Posterior vena cava (tissue), 2 donors: ENCODE measurements around the gene MAPK12. TPM values are rescaled to one million over a fixed set of nuclear protein-coding genes. Genes with fewer than 3 reads are reported as not detected.

Experiments used
- DNase-seq: peaks from one replicate; pipeline ENCODE4 v3.0.0-alpha.2; 2020; ENCODE audit warnings: low spot score
- intact Hi-C, 2 donors: fragments of 100-400 bp; cut with DNase I; formaldehyde crosslinking; loops; one replicate each; pipeline versions ENCODE4 v1.14.1 to v1.14.2; 2022 to 2023
- total RNA-seq, 2 donors: library from RNA; stranded (reverse); fragmentation: NEBNext Ultra II Directional; extraction: Animal tissue kit (Norgen Biotek cat#: 25700); gene quantifications; one replicate each; pipeline ENCODE4 v1.2.1, GENCODE V29; 2021
- donor health status: DM: yes; HTN: yes; CAD: no.
- donor health status: DM: yes; HTN: yes; CAD: no.

The MAPK12 gene
- total RNA-seq, 2 donors from 2014 or later = 10.4 to 13.2 TPM

DNA sequence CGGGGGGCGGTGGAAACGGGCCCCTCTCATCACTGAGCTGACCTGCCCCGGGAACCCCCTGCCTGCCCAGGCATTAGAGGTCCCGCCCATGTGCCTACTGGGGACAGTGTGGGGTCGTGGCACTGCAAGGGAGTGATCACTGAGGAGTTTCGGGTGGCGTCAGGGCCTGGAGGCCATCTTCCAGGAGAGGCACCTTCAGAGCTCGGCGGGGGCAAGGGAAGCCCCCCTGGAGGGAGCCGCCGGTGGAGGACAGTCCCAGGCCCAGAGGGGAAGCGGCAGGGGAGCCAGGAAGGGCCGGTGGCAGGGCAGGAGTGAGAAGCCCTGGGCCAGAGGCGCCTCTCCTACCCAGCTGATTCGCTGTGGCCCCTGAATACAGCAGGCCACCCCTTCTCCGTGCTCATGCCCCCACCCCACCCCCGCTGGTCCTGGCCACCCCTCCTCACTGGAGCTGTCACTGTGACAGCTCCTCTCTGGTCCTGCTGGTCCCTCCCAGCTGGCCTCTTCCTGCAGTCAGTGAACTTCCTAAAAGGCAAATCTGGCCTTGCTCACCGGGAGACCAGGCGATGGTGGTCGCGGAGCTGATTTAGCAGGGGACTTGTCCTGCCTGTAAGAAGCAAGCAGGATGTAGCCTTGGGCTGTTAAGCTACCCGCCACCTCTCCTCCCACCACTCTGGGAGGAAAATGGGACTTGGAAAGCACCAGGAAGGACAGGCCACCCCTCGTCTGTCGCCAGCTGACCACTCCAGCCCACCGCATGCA, 10.7 kb upstream of the MAPK12 start:
- no peak for DNase-seq
- intact Hi-C loops = no loop called here

DNA sequence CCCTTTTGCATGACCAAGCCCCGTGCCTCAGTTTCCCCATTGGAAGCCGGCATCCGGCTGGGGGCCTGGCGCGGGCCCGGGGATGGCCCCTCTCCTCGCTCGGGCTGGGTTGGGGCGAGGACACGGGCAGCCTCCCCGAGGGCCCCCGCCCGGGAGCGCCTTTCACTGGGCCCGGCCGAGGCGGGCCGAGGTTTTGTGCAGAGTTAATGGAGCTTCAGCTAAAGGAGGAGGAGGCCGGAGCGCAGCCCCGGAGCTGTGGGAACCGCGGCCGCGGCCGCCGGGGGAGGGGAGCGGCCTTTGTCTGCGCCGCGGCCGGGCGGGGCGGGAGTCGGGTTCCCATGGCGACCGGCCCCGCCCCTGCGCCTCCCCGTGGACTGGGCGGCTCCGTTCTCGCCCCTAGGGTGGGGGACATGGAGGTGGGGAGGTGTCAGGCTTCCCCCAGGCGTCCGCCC, 10.1 kb upstream of the MAPK12 start:
- DNase-seq = no peak
- intact Hi-C loops = no loop called here

DNA sequence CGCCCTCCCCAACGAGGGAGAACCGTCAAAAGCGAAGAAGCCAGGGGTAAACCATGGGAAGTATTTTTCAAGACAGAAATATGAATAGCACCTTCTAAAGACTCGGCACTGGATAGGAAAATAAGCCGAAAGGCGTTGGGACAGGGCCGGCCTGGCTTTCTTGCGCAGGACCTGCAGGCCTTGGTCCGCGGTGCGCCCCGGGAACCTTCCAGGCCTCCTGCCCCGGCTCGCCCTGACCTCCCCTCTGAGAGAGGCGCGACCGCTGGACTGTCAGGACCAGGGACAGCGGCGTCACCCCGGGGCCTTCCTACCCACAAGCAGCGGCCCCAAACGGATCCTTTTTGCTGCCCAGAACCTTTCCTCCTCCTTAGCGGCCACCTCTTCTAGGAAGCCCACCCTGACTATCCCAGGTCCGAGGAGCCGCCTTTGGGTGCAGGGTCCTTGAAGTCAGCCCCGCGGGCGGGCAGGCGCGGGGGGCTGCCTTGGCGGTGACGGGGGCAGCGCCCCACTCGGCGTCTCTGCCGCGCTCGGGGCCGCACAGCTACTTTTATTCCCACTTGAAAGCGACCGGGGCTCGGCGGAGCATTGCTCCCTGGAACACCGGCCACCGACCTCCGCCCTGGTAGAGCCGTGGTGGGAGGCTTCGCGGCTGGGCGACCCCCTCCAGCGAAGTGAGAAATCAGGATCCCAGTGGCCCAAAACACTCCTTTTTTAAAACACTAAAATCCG, 9.3 kb upstream of the MAPK12 start:
- peak; percentile 92 for DNase-seq

DNA sequence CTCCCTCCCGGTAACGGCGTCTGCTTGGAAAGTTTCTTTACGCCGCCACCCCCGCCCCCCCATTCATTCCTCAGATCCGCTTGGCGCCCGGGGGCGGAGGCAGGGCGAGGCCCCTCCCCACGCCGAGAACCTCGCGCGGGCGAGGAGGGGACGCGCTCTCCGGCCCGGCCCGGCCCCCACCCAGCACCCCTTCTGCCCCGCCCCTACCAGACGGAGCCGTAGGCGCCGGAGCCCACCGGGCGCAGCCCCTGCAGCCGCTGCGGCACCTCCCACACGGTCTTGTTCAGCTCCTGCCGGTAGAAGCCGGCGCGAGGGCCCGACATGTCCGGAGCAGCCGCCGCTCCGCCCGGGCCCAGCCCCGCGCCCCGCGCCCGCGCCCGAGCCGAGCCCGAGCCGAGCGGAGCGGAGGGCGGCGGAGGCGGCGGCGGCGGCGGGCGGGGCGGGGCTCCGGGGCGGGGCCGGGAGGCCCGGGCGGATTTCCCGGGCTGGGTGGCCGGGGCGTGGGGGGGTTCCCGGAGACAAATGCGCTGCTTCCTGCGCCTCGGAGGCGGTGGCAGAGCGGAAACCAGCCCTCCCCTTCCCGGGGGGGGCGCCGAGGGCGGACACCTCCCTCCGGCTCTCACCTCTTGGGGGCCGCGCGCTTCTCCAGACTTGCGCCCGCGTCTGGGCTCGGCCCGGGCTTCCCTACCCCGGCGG, 8.6 kb upstream of the MAPK12 start, which contains the start of gene MAPK11:
TSS of gene MAPK11 (minus strand) at position 411 of the 696 bp plus-strand sequence. CDS start at position 323, 88 bp downstream.
- no peak for DNase-seq

More for the DNA sequence above, 9.3 kb upstream of the MAPK12 start:
- intact Hi-C loops = no loop called here

DNA sequence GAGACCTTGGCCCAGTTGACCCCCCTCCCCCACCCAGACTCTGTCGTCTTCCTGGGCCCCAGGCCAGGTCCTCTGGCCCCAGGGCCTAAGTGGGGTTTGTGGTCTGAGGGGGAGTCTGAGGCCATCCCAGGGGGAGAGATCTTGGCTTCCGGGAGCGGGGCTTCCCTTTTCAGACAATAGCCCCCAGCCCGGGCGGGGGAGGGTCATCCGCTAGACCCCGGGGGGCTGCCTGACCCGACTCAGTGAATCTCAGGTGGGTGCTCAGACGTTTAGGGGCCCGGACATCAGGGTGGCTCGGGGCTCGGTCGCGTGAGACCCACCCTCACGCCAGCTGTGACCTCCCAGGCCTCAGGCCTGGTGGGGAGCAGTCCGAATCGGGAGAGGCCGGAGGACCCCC, 8.1 kb upstream of the MAPK12 start:
- intact Hi-C loops = loop anchor here in 1 of 2 donors (2.0 kb wide), 1 partner anchor 73 kb away; the partner anchor contains the start of gene PPP6R2
- DNase-seq = no peak

More for the DNA sequence above, 8.6 kb upstream of the MAPK12 start, which contains the start of gene MAPK11:
- intact Hi-C loops = loop anchor here in 1 of 2 donors (2.0 kb wide), 1 partner anchor 73 kb away; the partner anchor contains the start of gene PPP6R2

DNA sequence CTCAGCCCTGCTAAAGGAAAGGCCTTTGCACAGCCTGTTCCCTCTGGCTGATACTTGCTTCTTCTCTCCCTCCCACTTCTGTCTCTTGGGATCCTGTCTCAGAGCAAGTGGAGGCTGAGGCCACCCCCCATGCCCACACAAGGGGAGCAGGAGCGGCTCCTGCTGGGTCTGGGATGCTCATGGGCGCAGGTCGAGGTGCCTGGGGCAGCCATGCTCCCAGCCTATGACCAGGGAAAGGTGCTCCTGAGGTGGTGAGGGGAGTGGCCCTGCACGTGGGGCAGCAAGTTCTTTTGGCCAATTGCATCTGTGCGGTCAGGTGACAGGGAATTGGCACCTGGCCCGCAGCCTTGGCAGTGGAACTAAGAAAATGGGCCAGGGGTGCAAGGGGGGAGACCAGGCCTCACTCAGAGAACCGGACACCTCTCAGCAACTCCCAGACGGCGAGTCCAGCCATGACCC, 7.2 kb upstream of the MAPK12 start:
- intact Hi-C loops = loop anchor here in 1 of 2 donors (2.0 kb wide), 1 partner anchor 74 kb away; the partner anchor contains the start of gene PPP6R2
- DNase-seq = no peak

DNA sequence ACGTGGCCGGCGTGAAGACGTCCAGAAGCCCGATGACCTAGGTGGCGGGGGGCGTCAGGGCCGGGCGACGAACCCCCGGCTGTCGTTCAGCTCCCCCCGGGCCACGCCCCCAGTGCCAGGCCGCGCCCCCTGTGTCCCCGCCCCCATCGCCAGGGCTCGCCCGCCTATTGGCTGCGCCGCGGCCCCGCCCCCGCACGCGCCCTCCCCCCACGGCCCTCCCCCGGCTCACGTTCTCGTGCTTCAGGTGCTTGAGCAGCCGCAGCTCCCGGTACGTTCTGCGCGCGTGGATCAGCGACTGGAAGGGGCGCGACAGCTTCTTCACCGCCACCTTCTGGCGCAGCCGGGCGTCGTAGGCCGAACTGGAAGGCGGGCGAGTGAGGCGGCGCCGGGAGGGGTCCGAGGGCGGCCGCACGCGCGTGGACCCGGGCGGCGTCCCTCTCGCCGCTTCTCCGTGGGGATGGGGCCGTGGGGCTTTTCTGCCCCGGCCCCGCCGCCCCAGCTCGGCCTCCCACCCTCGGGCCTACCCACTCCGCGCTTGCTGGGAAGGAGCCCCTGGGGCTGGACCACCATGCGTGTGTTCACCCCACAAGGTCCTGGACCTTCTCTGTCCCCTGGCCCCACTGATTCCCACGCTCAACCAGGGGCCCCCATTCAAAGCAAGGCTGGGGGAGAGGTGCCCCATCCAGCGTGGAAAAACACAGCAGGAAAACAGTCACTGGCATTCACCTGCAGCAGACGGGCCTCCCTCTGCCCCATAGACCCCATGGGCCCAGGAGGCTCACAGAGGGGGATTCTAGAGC, 6.3 kb upstream of the MAPK12 start:
- intact Hi-C loops = loop anchor here in 1 of 2 donors (2.0 kb wide), 1 partner anchor 75 kb away; the partner anchor contains the start of gene PPP6R2
- no peak for DNase-seq

DNA sequence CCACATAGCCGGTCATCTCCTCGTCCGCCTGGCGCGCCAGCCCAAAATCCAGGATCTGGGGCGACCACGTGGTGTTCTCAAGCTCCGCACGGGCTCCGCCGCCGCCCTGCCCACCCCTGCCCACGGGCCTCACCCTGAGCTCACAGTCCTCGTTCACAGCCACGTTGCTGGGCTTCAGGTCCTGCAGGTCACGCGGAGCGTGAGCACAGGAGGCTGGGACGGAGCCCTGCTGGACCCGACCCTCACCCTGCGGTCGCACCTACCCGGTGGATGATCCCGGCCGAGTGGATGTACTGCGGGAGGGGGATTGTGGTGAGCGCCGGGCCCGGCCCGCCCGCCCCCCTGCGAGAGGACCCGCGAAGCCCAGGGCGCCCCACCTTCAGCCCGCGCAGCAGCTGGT, 5.5 kb upstream of the MAPK12 start:
- intact Hi-C loops = no loop called here
- DNase-seq = no peak

DNA sequence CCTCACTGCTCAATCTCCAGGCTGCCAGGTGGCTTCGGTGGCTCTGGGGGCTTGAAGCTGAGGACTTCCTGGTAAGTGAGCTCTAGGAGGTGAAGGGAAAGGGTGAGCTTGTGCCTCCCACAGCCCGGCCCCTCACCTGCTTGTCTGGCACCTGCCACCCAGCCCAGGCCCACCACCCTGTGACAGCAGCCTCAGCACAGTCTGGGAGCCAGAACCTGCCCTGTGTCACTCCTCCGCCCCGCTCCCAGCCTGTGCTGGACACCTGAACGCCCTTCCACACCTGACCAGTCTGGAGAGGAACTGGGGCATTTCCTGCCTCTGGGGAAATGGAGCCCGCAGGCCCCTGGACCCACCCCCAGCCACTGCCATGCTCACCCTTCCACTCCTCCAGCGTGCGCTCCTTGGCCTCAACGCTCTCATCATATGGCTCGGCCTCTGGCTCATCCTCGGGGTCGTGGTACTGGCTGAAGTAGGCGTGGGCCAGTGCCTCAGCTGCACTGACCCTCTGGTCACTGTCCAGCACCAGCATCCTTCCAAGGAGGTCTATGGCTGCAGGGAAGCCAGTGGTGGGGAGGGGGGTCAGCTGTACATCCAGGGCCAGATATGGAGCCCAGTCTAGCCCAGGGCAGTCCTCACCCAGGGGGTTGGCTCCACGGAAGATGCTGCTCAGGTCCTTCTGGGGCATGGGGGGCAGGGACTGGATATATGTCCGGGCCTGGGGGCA, 3.6 kb upstream of the MAPK12 start:
- DNase-seq = no peak
- intact Hi-C loops = no loop called here

DNA sequence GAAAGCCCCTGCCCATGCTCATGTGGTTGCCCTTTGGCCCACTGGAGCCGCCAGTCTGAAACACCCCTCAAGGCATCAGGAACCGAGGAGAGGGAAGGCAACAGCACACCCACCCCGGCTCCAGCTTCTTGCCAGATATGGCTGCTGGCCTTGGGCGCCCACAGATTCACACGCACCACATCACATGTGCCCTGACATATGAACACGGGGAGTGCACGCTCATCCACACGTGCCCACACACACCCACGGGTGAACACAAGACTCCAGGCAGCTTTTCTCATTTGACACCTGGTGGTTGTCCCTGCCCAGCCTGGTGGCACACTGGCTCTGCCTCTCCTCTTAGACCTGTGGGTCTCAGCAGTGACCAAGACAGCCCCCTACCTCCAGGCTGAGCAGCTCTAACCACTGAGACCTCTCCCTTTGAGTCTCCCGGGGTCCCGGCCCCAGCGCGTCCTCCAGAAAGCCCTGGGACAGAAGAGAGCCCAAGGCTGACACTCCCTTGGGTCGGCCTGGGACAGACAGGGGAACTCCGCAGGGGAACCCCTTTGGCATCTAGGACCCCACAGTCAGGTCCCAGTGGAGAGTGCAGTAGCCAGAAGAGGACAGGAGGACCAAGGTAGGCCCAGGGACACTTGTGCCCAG, 2.7 kb upstream of the MAPK12 start:
- intact Hi-C loops = no loop called here

DNA sequence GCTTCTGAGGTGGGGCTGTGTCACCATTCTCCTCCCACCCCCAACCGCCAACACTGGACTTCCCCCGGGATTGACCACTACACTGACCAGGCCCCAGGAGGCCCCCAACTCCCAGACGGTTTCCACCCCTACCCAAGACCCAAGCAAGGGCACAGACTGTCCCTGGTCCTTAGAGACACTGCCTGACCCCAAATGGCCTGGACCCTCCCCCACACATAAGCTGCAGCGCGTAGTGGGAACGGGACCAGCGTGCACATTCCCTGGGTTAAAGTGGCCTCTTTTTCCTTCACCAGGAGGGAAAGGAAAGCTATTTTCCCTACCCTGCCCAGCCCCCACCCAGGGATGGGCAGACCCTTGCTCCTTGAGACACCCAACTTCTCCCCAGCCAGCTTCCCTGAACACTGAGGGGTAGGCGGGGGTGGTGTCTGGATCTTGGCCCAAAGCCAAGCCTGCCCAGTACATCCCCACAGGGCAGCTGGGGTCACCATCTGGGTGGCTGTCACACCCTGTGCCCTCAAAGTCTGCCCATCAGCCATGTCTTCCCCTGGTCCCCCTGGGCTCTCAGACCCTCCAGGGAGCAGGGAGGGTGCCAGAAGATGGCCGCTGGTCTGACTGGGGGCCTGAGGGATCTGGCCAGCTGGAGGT, 1.6 kb upstream of the MAPK12 start:
- DNase-seq = no peak
- intact Hi-C loops = no loop called here

More for the DNA sequence above, 2.7 kb upstream of the MAPK12 start:
- no peak for DNase-seq

DNA sequence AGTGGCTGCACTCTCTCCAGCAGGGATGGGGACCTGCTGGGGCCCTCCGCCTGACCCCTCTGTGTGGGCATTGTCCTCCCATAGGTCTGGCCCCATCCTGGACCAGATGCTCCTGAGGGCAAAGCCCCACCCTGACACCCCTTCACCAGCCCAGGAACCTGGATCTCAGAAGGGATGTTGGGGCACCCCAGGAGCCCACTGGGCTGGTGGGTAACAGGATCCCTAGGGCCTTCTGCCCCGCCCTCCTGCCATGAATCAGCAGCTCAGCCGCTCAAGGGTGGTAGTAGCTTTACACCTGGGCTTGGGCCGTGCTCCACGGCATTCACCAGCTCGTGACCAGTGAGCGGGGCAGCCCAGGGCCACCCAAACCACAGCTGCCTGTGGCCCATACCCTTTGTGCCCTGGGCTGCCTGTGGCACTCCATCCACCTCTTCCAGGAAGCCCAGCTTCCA, 1.0 kb upstream of the MAPK12 start:
- intact Hi-C loops = no loop called here
- DNase-seq = no peak

DNA sequence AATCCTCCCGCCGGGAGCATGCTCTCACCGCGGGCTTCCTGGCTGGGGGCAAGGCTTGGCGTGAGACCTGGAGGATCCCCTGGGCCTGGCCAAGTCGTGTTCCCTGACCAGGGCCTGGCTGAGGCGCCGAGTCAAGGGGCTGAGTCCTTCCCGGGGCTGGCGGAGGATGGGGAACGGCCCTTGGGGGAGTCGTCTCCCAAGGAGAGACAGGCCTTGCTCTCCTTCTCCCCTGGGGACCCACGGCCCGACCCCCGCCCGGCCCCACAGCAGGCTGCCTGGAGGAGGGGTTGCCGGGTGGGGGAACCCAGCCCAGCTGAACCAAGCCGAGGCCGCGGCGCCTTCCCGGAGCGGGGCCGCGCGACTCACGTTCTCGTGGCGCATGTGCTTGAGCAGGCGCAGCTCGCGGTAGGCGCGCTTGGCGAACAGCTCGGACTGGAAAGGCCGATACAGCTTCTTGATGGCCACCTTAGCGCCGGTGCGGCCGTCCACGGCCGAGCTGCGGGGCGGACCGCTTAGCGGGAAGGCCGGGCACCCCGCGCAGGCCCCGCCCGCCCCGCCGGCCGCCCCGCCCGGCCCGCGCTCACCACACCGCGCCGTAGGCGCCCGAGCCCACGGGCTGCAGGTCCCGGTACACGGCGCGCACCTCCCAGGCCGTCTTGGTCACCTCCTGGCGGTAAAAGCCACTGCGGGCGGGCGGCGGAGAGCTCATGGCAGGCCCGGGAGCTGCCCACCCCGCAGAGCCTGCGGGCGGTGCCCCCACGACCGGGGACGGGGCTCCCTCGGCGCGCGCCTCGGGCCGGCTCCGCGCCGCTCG, 475 bp downstream of the MAPK12 start:
- intact Hi-C loops = no loop called here
- DNase-seq = no peak

DNA sequence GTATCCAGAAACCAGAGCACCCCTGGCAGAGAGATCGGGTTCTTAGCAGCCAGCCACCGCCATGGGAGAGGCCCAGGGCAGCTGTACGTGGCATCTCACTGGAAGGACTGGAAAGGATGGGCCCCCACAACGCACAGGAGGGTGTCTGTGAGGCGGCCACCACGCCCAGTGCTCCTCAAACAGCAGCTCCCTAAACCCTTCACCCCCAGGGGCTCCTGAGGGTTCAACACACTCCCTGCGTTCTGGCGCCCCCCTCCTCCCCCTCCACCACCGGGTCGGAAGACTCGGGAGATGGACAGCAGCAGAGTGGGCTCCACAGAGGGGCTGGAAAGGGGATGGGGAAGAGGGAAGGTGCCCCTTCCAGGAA, 1.1 kb downstream of the MAPK12 start:
- intact Hi-C loops = no loop called here

DNA sequence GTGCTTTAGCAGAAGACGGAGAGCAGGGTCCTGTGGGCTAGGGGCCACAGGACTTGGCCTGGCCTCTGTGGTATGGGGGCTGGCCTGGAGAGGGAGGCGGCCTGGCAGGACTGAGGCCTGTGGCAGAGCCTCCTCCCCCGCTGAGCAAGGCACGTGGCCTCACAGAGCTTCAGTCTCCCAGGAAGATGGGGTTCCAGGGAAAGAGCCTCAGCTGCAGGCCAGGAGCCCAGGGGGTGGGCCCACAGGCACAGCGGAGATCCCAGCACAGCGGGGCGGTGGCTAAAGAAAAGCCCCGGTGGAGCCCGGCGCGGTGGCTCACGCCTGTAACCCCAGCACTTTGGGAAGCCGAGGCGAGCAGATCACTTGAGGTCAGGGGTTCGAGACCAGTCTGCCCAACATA, 2.2 kb downstream of the MAPK12 start:
- intact Hi-C loops = loop anchor here in 1 of 2 donors (10.0 kb wide), 1 partner anchor 245 kb away; the partner anchor contains the start of genes LMF2 and NCAPH2
- DNase-seq = no peak

More for the DNA sequence above, 1.1 kb downstream of the MAPK12 start:
- no peak for DNase-seq
